Choroid plexus epithelial cell (primary cell): ENCODE data around the gene E2F7.

Experiments
- DNase-seq: peaks from one replicate; pipeline ENCODE4 v3.0.0-alpha.2; 2010; ENCODE audit warnings: low read depth
- H3K4me3 ChIP-seq: 2 replicates; pipeline ENCODE4 v1.5.1; 2011; ENCODE audit warnings: low read depth, mild to moderate bottlenecking, control low read depth, low read length, moderate library complexity
- CTCF ChIP-seq: conservative IDR thresholded peaks from 2 replicates; pipeline ENCODE4 v1.5.1; 2011; ENCODE audit warnings: low read depth, mild to moderate bottlenecking, control low read depth, inconsistent platforms, low read length, moderate library complexity

E2F7 gene, protein sequence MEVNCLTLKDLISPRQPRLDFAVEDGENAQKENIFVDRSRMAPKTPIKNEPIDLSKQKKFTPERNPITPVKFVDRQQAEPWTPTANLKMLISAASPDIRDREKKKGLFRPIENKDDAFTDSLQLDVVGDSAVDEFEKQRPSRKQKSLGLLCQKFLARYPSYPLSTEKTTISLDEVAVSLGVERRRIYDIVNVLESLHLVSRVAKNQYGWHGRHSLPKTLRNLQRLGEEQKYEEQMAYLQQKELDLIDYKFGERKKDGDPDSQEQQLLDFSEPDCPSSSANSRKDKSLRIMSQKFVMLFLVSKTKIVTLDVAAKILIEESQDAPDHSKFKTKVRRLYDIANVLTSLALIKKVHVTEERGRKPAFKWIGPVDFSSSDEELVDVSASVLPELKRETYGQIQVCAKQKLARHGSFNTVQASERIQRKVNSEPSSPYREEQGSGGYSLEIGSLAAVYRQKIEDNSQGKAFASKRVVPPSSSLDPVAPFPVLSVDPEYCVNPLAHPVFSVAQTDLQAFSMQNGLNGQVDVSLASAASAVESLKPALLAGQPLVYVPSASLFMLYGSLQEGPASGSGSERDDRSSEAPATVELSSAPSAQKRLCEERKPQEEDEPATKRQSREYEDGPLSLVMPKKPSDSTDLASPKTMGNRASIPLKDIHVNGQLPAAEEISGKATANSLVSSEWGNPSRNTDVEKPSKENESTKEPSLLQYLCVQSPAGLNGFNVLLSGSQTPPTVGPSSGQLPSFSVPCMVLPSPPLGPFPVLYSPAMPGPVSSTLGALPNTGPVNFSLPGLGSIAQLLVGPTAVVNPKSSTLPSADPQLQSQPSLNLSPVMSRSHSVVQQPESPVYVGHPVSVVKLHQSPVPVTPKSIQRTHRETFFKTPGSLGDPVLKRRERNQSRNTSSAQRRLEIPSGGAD

DNA sequence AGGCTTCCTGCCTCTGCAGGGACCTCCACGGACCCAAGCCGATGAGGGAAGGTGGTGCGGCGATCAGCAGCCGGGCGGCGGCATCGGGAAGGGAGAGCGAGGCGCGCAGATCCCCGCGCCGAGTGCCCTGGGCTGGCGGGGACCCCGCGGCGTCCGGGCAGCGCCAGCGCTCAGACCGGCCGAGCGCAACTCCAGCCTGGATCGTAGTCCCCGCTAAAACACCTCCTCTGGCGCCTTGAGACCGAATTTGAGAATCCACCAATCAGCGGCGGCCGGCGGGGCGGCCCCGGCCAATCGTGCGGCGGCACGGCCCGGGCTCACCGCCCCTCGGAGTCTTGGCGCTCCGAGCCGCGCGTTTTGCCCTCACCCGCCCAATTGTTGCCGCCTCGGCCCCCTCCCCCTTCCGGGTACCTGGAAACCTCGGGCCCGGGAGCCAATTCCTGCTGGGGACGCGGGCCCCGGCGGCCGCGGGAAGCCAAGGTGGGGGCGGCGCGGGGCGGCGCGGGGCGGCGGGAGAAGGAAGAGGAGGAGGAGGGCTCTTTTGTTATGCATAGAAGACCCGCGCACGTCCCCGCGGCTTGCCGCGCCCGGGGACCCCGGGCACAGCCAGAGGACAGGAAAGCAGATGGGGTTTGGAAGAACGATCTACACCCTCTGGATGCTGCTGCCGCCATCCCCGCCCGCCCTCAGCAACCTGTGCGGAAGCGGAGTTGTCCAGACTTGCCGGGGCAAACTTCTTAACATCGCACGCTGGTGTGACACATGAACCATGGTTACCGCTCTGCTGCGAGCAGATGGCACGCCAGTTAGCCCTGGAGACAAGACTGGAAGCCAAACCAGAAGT is at the start of gene E2F7:
Gene E2F7, minus strand, starts transcription at position 209 of the 844 bp plus-strand sequence. CDS start 934 bp downstream, outside the sequence.
- H3K4me3 ChIP-seq: peak within 1 kb of the TSS; percentile 73
- TF ChIP-seq CTCF: no peak
- DNase-seq: peak; percentile 85

- no peak for TF ChIP-seq CTCF
- DNase-seq: no peak
- no peak overlapping the region for H3K4me3 ChIP-seq
These were observed 48.6 kb upstream of the E2F7 start for GRCh38 chr12:77113971-77114370.

DNA sequence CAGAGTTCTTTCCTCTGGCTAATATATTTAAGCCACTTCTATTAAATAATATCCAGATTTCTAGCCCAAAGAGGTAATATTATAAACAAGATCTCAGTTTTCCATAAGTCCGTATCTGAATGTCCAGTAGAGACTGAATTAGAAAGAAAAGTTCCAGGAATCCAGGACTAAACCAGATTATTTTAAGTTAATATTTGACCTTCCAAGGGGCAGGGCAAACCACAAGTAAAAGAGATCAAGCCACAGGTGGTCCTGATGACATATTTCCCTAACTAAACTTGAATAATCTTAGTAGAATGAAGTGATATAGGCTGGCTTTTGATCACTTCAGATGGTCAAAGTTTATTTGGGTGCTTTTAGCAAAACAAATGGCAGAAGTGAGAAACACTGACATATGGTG is 43.3 kb upstream of the E2F7 start:
- no peak for TF ChIP-seq CTCF
- no peak for DNase-seq

DNA sequence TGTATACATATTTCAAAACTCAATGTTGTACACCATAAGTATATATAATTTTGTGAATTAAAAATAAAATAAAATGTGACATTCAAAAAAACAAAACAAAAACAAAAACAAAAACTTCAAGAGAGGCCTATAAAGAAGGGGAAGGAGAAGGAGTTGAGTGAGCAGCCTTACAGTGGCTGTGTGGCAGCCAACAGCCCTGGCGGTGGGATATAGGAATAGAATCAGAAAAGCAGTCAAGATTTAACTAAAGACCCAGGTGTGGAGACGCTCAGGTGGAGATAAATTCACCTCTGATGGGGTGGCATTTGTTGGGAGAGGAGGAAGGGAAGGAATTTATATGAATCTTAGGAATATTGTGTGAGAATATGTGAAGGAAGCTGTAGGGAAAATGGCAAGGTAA is 41.8 kb upstream of the E2F7 start:
- no peak overlapping the region for H3K4me3 ChIP-seq
- DNase-seq: no peak
- no peak for TF ChIP-seq CTCF

More for the DNA sequence above, 43.3 kb upstream of the E2F7 start:
- H3K4me3 ChIP-seq: no peak overlapping the region

DNA sequence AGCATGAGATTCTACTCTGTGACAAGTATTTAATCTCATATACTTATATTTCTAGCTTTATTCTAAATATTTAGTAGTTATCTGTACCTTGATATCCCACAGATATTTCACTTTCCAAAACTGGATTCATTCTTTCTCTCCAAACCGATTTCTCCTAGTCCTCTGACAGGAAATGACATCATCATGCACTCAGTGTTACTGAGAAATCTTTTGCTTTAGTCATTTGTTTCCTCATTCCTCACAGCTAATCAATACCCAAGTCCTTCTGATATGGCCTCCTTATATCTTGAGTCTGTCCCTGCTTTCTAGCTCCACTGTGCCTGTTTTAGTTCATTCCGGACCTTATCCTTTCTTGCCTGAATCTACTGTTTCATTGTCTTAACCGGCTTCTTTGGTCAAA is 39.4 kb upstream of the E2F7 start:
- DNase-seq: no peak
- no peak for TF ChIP-seq CTCF
- H3K4me3 ChIP-seq: no peak overlapping the region

GRCh38 chr12:77104286-77104685 is 38.9 kb upstream of the E2F7 start:
- H3K4me3 ChIP-seq: no peak overlapping the region
- DNase-seq: no peak
- no peak for TF ChIP-seq CTCF
